ENCODE results near the gene ATP13A4.

ATP13A4 gene

GRCh38 chr3:193481436-193481835, 73.3 kb downstream of the ATP13A4 start:
- Histone ChIP-seq H3K27me3 (ENCODE audit: low read depth, low read length) (no peaks in the 10 kb centered on the region), H3K4me2 (ENCODE audit: low read length) (no peak overlapping the region), H2AFZ (ENCODE audit: low read depth, low read length) (no peak overlapping the region), H3K9ac (ENCODE audit: low read length) (no peak overlapping the region), H3K4me3 (ENCODE audit: low read length) (no peak overlapping the region), H3K79me2 (ENCODE audit: low read length) (no peaks in the 10 kb centered on the region), H3K36me3 (replicated peaks; ENCODE audit: low read depth, low read length) (no peaks in the 10 kb centered on the region), H3K4me1 (ENCODE audit: low read length) (no peaks in the 10 kb centered on the region), H4K20me1 (ENCODE audit: insufficient read depth, low read length) (no peaks in the 10 kb centered on the region), H3K9me3 (ENCODE audit: insufficient read depth, low read length) (no peaks in the 10 kb centered on the region), H3K27ac (ENCODE audit: low read length) (no peak overlapping the region)
- TF ChIP-seq CTCF (IDR thresholded peaks at IDR 0.05; ENCODE audit: low read depth, low read length) (no peak), EZH2phosphoT487 (IDR thresholded peaks at IDR 0.05; ENCODE audit: low read depth) (no peak)

DNA sequence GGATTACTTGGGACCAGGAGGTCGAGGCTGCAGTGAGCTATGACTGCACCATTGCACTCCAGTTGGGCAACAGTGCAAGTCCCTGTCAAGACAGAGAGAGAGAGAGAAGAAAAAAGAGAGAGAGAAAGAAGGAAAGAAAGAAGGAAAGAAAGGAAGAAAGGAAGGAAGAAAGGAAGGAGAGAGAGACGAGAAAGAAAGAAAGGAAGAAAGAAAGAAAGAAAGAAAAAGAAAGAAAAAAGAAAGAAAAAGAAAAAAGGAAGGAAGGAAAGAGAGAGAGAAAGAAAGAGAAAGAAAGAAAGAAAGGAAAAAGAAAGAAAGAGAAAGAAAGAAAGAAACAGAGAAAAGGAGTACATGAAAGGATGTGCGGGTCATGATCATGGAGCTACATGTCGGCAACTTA, 80.2 kb downstream of the ATP13A4 start:
- no peak for TF ChIP-seq CTCF (IDR thresholded peaks at IDR 0.05; ENCODE audit: low read depth, low read length)
- TF ChIP-seq EZH2phosphoT487 (IDR thresholded peaks at IDR 0.05; ENCODE audit: low read depth): no peak
- Histone ChIP-seq H3K9ac (ENCODE audit: low read length) (no peak overlapping the region), H2AFZ (ENCODE audit: low read depth, low read length) (no peak overlapping the region), H3K27me3 (ENCODE audit: low read depth, low read length) (no peaks in the 10 kb centered on the region), H3K9me3 (ENCODE audit: insufficient read depth, low read length) (no peaks in the 10 kb centered on the region), H3K4me3 (ENCODE audit: low read length) (no peak overlapping the region), H3K4me1 (ENCODE audit: low read length) (no peaks in the 10 kb centered on the region), H3K4me2 (ENCODE audit: low read length) (no peak overlapping the region), H3K27ac (ENCODE audit: low read length) (no peak overlapping the region), H4K20me1 (ENCODE audit: insufficient read depth, low read length) (no peaks in the 10 kb centered on the region), H3K79me2 (ENCODE audit: low read length) (no peaks in the 10 kb centered on the region), H3K36me3 (replicated peaks; ENCODE audit: low read depth, low read length) (no peaks in the 10 kb centered on the region)

- Histone ChIP-seq H3K36me3 (replicated peaks; ENCODE audit: low read depth, low read length) (no peaks in the 10 kb centered on the region), H3K9ac (ENCODE audit: low read length) (no peak overlapping the region), H3K4me2 (ENCODE audit: low read length) (no peak overlapping the region), H3K79me2 (ENCODE audit: low read length) (no peaks in the 10 kb centered on the region), H3K27ac (ENCODE audit: low read length) (no peak overlapping the region), H3K27me3 (ENCODE audit: low read depth, low read length) (no peaks in the 10 kb centered on the region), H3K4me3 (ENCODE audit: low read length) (no peak overlapping the region), H2AFZ (ENCODE audit: low read depth, low read length) (no peak overlapping the region), H4K20me1 (ENCODE audit: insufficient read depth, low read length) (no peaks in the 10 kb centered on the region), H3K4me1 (ENCODE audit: low read length) (peaks cover 4% of the 10 kb centered on the region; the same call in 1 of the 2 replicates), H3K9me3 (ENCODE audit: insufficient read depth, low read length) (no peaks in the 10 kb centered on the region)
- TF ChIP-seq EZH2phosphoT487 (IDR thresholded peaks at IDR 0.05; ENCODE audit: low read depth) (no peak), CTCF (IDR thresholded peaks at IDR 0.05; ENCODE audit: low read depth, low read length) (no peak)
Measured at GRCh38 chr3:193470710-193471109, 84.0 kb downstream of the ATP13A4 start.

- H3K9me3 ChIP-seq (ENCODE audit: insufficient read depth, low read length): no peaks in the 10 kb centered on the region
- H4K20me1 ChIP-seq (ENCODE audit: insufficient read depth, low read length): no peaks in the 10 kb centered on the region
- H3K9ac ChIP-seq (ENCODE audit: low read length): no peak overlapping the region
- no peaks in the 10 kb centered on the region for H3K36me3 ChIP-seq (replicated peaks; ENCODE audit: low read depth, low read length)
- no peaks in the 10 kb centered on the region for H3K27me3 ChIP-seq (ENCODE audit: low read depth, low read length)
- no peaks in the 10 kb centered on the region for H3K79me2 ChIP-seq (ENCODE audit: low read length)
- no peak overlapping the region for H2AFZ ChIP-seq (ENCODE audit: low read depth, low read length)
- no peak overlapping the region for H3K4me2 ChIP-seq (ENCODE audit: low read length)
- peaks cover 4% of the 10 kb centered on the region; the same call in 1 of the 2 replicates for H3K4me1 ChIP-seq (ENCODE audit: low read length)
- H3K4me3 ChIP-seq (ENCODE audit: low read length): no peak overlapping the region
- no peak overlapping the region for H3K27ac ChIP-seq (ENCODE audit: low read length)
- TF ChIP-seq CTCF (IDR thresholded peaks at IDR 0.05; ENCODE audit: low read depth, low read length) (no peak), EZH2phosphoT487 (IDR thresholded peaks at IDR 0.05; ENCODE audit: low read depth) (no peak)
Measured at GRCh38 chr3:193465992-193466608, 88.6 kb downstream of the ATP13A4 start.

Data from OCI-LY3 (cell line).